Dendritic cell treated with granulocyte-macrophage colony-stimulating factor and Interleukin-4, amounts not matched to agents 40 ng/mL and 50 ng/mL, for 4 days (primary cell): ENCODE results near the gene C10orf88.

Experiments used
- H3K27ac Mint-ChIP-seq: one replicate; pipeline ENCODE4 v1.8.0; 2022; ENCODE audit warnings: mild to moderate bottlenecking, mixed read lengths
- H3K27me3 Mint-ChIP-seq: one replicate; pipeline ENCODE4 v1.8.0; 2022; ENCODE audit warnings: mild to moderate bottlenecking, mixed read lengths
- H3K36me3 Mint-ChIP-seq: one replicate; pipeline ENCODE4 v1.8.0; 2022; ENCODE audit warnings: low read depth, mixed read lengths
- H3K4me1 Mint-ChIP-seq: one replicate; pipeline ENCODE4 v1.8.0; 2022; ENCODE audit warnings: low read depth, mixed read lengths
- H3K4me3 Mint-ChIP-seq: one replicate; pipeline ENCODE4 v1.8.0; 2022; ENCODE audit warnings: mild to moderate bottlenecking, moderate library complexity, mixed read lengths
- H3K9me3 Mint-ChIP-seq: one replicate; pipeline ENCODE4 v1.8.0; 2022; ENCODE audit warnings: mixed read lengths
- intact Hi-C: fragments of 100-400 bp; cut with micrococcal nuclease; formaldehyde crosslinking; loops from one replicate; pipeline ENCODE4 v1.15.0; 2022

C10orf88 gene, protein sequence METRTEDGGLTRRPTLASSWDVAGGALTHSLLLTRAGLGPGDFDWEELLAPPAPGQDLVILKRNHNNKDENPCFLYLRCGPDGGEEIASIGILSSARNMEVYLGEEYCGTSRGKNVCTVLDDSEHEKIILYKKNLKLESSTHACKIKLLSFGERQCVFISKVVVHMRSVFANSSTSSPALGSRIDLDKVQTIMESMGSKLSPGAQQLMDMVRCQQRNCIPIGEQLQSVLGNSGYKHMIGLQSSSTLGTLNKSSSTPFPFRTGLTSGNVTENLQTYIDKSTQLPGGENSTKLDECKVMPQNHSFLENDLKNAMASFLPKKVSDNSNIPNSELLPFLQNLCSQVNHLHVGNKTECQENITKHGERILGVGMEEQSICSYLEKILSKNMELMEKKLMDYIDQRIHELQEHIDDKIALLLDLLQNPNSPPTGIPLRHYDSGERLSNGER

DNA sequence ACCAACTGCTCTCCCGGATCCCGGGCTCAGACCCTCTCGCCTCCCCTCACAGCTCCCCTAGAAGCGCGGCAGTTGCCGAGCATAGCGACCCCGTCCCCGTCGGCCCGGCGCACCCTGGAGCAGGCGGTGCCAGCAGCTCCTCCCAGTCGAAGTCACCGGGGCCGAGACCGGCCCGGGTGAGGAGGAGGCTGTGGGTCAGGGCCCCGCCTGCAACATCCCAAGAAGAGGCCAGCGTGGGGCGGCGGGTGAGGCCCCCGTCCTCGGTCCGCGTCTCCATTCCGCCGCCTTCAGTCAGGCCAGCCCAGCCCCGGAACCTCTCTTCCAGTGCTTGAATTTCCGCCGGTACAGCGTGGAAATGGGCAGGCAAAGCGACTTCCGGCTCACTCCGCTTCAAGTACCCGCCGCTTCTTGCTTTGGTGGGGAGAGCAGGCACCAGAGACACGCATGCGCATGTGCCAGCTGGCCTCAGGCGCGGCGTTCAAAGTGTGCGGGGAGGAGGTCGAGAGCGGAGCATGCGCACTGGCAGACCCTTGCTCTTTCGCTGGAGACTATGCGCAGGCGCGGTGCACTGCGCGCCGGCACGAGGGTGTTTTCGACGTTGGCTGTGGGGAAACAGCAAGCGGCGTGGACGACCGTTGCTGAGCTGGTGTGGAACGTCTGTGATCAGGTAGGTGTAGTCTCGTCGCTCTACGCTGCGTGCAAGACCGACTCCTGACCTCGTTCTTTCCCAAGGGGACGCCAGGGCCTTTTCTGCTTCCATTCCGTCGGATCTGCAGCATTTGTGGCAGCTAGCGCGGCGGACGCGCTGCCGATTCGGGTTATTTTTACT, at the start of gene C10orf88:
C10orf88 (minus strand) TSS at position 326 of the 829 bp plus-strand sequence; CDS start at position 277, 49 bp downstream.
- intact Hi-C loops: loop anchor here (1.0 to 5.0 kb wide), 3 partner anchors 26 to 72 kb away; partner anchors contain the start of genes IKZF5 and PSTK
- Mint-ChIP-seq H3K27ac (peak within 1 kb of the TSS; percentile 92), H3K4me3 (peak within 1 kb of the TSS; percentile 95), H3K36me3 (peaks cover 28% of the 10 kb centered on the region), H3K4me1 (peaks cover 11% of the 10 kb centered on the region), H3K27me3 (peaks cover 22% of the 10 kb centered on the region), H3K9me3 (no peaks in the 10 kb centered on the region)

DNA sequence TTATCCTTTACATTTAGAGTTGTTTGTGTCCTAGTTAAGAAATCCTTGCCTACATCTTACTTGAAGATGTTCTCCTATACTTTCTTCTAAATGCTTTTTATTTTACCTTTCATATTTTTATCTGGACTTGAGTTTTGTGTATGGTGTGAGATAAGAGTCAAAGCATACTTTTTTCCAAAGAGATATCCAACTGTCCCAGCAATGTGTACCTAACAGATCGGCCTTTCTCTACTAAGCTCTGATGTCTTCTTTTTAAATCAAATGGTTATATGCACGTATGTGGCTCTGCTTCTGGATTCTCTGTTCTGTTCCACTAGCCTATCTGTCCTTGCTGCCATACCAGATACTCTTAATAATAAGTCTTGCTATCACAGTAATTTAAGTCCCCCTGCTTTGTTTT, 47.3 kb upstream of the C10orf88 start:
- intact Hi-C loops: no loop called here
- Mint-ChIP-seq H3K27me3 (no peaks in the 10 kb centered on the region), H3K9me3 (no peaks in the 10 kb centered on the region), H3K36me3 (peaks cover 34% of the 10 kb centered on the region), H3K4me1 (peaks cover 14% of the 10 kb centered on the region), H3K27ac (no peak overlapping the region), H3K4me3 (no peak overlapping the region)

DNA sequence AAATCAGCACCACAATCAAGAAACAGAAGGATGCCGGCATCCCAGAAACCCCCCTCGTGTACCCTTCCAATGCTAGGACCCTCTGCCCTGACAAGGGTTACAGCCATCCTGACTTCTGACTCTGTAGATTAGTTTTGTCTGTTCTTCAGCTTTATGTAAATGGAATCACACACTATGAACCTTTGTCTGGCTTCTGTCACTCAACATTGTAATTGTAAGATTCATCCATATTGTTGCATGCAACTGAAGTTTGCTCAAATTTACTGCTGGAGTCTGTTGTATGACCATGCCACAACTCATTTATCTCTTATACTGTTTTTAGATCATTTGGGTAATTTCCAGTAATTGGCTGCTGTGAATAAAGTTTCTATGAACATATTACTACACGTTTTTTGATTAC, 46.1 kb upstream of the C10orf88 start:
- Mint-ChIP-seq H3K27me3 (no peaks in the 10 kb centered on the region), H3K9me3 (no peaks in the 10 kb centered on the region), H3K27ac (no peak overlapping the region), H3K4me1 (peaks cover 9% of the 10 kb centered on the region), H3K4me3 (no peak overlapping the region), H3K36me3 (peaks cover 46% of the 10 kb centered on the region)
- intact Hi-C loops: no loop called here

DNA sequence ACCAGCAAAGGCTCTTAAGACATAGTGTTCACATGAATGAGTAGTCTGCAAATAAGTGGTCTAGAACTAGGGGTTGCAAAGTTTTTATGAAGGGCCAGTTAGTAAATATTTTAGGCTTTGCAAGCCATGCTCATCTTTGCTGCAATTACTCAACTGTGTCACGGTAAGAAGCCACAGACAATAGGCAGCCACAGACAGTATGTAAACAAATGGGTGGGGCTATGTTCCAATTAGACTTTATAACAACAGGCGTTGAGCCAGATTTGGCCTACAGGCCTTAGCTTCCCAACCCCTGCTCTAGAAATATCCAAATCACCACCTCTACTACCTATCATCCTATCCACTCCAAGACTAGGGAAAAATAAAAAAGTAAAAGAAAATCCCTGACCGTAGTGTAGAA, 45.3 kb upstream of the C10orf88 start:
- Mint-ChIP-seq H3K27me3 (no peaks in the 10 kb centered on the region), H3K27ac (no peak overlapping the region), H3K36me3 (peaks cover 54% of the 10 kb centered on the region), H3K9me3 (no peaks in the 10 kb centered on the region), H3K4me3 (no peak overlapping the region), H3K4me1 (peaks cover 9% of the 10 kb centered on the region)
- intact Hi-C loops: no loop called here

DNA sequence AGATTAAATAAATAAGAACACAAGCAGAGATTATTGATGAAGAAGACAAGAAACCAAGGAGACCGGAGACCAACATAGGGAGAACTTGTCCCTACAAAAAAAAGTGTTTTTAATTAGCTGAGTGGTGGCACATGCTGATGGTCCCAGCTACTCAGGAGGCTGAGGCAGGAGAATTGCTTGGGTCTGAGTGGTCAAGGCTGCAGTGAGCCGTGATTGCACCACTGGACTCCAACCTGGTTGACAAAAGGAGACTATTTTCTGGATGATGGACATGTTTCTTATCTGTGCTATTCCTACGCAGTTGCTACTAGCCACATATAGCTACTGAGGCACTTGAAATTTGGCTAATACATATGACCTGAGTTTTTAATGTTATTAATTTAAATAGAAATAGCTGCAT, 44.9 kb upstream of the C10orf88 start:
- no peaks in the 10 kb centered on the region for H3K9me3 Mint-ChIP-seq
- peaks cover 58% of the 10 kb centered on the region for H3K36me3 Mint-ChIP-seq
- H3K27me3 Mint-ChIP-seq: no peaks in the 10 kb centered on the region
- H3K27ac Mint-ChIP-seq: no peak overlapping the region
- peaks cover 9% of the 10 kb centered on the region for H3K4me1 Mint-ChIP-seq
- H3K4me3 Mint-ChIP-seq: no peak overlapping the region
- intact Hi-C loops: no loop called here

DNA sequence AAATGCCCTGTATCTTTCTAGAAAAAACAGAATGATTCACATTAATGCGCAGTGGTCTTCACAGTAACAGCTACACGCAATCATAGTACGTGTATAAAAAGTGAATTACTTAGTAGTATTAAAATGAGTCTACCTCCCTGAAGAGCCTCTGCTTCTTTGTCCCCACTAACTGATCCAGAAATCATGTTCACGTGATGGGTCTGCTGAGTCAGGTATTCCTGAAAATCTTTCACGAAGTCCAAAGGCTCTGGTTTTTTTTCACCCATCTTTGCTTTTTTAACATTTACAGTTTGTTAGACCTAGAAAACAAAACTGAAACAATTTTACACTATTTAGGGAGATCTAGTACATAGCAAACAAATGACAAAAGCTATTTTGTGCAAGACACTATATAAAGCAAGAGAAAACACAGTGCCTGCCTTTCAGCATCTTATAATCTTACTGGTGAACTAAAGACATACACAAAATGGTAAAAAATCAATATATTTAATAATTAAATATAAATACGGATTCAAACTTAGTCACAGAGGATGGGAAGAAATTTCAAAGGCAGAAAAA, 44.4 kb upstream of the C10orf88 start:
- H3K4me3 Mint-ChIP-seq: no peak overlapping the region
- intact Hi-C loops: no loop called here
- H3K4me1 Mint-ChIP-seq: peaks cover 9% of the 10 kb centered on the region
- H3K27me3 Mint-ChIP-seq: no peaks in the 10 kb centered on the region
- no peaks in the 10 kb centered on the region for H3K9me3 Mint-ChIP-seq
- peaks cover 62% of the 10 kb centered on the region for H3K36me3 Mint-ChIP-seq
- no peak overlapping the region for H3K27ac Mint-ChIP-seq

DNA sequence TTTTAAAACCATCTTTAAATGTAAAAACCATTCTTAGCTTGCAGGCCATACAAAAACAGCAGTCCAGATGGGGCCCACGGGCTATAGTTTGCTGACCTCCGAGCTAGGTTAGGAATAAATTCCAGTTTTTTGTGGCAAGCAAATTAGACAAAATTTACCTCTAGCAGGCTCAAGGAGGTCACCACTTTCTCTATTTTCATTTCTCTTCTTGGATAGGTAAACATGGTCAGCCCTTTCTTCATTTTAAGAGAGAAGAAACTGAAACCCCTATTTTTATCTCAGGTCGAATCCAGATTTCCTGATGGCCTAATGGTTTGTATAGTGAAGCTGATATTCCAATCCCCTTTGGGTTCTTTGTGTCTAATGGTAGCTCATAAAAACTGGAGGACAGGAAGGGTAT, 43.8 kb upstream of the C10orf88 start:
- no peaks in the 10 kb centered on the region for H3K27me3 Mint-ChIP-seq
- intact Hi-C loops: no loop called here
- H3K36me3 Mint-ChIP-seq: peaks cover 63% of the 10 kb centered on the region
- no peaks in the 10 kb centered on the region for H3K9me3 Mint-ChIP-seq
- H3K4me3 Mint-ChIP-seq: no peak overlapping the region
- H3K4me1 Mint-ChIP-seq: peaks cover 9% of the 10 kb centered on the region
- no peak overlapping the region for H3K27ac Mint-ChIP-seq

DNA sequence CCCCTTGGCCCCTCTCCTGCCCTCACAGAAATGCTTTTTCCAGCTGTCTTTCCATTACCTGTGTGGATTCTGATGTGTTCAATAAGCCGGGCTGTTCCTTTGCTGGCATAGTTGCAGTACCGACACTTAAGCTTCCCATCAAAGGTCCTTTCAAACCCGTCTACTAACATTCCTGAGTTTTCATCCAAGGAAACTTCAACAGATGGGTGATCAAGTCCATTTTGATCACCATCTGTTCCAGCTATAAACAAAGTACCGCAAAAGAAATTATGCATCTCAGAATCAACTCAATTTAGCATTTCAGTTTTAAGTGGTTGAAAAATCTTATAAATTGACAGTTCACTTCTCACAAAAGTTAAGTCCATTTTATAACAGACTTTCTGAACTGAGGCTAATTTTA, 41.9 kb upstream of the C10orf88 start:
- intact Hi-C loops: no loop called here
- H3K27ac Mint-ChIP-seq: no peak overlapping the region
- peaks cover 61% of the 10 kb centered on the region for H3K36me3 Mint-ChIP-seq
- H3K9me3 Mint-ChIP-seq: no peaks in the 10 kb centered on the region
- H3K4me1 Mint-ChIP-seq: peaks cover 4% of the 10 kb centered on the region
- no peaks in the 10 kb centered on the region for H3K27me3 Mint-ChIP-seq
- no peak overlapping the region for H3K4me3 Mint-ChIP-seq

DNA sequence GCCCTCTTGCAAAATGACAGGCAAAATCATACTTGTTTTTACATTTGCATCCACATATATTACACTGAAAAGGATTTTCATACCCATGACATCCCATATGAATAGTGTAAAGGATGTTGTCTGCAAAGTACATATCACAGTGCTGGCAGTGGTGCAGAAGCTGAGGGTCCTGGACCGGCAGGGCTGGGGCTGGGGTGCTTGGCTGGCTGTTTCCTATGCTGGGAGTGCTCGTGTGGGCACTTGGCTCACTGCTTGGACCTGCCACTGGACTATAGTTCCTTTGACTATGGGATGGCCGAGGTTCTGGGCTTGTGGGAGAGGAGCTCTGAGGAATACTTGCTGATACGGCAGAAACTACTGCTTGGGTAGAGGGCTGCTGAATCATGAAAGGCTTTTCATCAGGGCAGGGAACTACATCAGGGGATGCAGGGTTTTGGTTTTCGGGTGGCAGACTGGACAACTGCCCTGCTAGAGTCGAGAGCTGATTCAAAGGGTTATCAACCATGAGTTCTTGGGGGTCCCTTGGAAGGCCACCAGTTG, 39.8 kb upstream of the C10orf88 start:
- Mint-ChIP-seq H3K27ac (no peak overlapping the region), H3K27me3 (no peaks in the 10 kb centered on the region), H3K9me3 (no peaks in the 10 kb centered on the region), H3K4me3 (no peak overlapping the region), H3K4me1 (no peaks in the 10 kb centered on the region), H3K36me3 (peaks cover 70% of the 10 kb centered on the region)
- intact Hi-C loops: no loop called here

DNA sequence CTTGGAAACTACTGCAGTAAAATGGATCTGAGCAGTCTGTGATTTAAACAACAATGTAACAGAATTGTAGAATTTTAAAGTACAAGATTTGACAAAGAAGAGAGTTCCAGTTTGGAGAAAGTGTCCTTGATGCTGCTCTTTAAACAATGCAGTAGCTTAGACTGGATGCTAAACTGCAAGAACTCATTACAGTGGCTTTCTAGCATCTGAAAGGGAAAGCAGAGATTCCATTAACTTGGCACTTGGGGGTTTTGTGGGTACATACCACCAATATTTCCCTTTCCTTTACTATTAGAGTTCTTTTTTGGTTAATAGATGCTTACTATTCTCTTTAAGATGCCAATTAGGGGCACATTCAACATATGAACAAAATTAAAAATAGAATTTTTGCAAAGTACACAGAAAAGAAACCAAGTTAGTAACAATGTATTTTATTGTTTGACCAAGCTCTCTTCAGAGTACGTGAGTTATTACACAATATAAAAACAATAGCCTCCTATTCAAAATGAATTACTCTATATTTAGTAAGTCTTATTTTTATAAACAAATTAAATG, 38.1 kb upstream of the C10orf88 start:
- Mint-ChIP-seq H3K4me3 (no peak overlapping the region), H3K27me3 (no peaks in the 10 kb centered on the region), H3K27ac (no peak overlapping the region), H3K36me3 (peaks cover 61% of the 10 kb centered on the region), H3K4me1 (no peaks in the 10 kb centered on the region), H3K9me3 (no peaks in the 10 kb centered on the region)
- intact Hi-C loops: no loop called here

DNA sequence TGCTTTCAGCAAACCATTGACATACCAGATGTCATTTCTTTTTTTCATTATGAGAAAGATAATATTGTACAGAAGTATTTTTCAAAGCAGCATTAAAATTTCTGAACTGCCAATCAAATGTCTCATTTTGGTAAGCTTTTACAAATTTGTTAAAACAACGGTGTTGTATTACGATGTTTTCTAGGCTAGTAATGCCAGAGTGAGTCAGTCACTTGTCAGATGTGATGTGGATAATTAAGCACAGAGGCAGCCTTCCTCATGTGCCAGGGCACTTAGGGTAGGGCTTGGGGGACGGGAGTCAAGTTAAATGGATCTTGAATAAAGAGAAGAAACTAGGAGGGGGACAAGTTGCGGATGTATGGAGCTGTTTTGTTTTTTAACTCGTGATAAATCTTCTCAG, 36.3 kb upstream of the C10orf88 start:
- Mint-ChIP-seq H3K36me3 (peaks cover 54% of the 10 kb centered on the region), H3K27ac (no peak overlapping the region), H3K4me1 (no peaks in the 10 kb centered on the region), H3K4me3 (no peak overlapping the region), H3K9me3 (no peaks in the 10 kb centered on the region), H3K27me3 (no peaks in the 10 kb centered on the region)
- intact Hi-C loops: no loop called here

DNA sequence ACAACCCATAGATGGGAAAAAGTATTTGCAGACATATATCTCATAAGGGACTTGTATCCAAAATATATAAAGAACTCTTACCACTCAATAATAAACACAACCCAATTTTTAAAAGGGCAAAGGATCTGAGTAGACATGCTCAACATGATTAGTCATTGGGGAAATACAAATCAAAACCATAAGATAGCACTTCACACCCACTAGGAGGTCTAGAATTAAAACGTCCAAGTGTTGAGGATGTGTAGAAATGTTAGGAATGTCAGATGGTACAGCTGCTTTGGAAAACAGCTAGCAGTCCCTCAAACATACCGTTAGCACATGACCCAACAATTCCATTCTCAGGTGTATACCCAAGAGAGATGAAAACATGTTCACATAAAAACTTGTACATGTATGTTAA, 34.5 kb upstream of the C10orf88 start:
- H3K27me3 Mint-ChIP-seq: no peaks in the 10 kb centered on the region
- no peaks in the 10 kb centered on the region for H3K4me1 Mint-ChIP-seq
- peaks cover 46% of the 10 kb centered on the region for H3K36me3 Mint-ChIP-seq
- H3K4me3 Mint-ChIP-seq: no peak overlapping the region
- no peaks in the 10 kb centered on the region for H3K9me3 Mint-ChIP-seq
- no peak overlapping the region for H3K27ac Mint-ChIP-seq
- intact Hi-C loops: no loop called here

DNA sequence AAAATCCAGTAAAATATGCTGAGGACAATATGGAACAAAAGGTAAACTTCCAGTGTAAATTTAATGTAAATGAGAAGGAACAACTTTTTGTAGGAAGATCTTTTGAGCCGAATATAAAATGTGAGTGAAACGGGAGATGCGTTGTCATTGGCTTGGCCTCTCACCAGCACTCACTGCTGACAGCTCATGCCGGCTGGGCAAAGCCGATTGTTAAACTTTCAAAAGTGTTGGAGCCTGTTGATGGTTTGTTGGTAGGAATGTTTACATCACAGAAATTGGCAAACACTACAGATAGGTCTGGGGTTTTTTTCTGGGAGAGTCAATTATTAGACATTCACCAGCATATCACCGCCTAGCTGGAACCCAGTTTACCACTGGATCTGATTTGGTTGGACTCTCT, 32.3 kb upstream of the C10orf88 start:
- Mint-ChIP-seq H3K36me3 (peaks cover 44% of the 10 kb centered on the region), H3K9me3 (no peaks in the 10 kb centered on the region), H3K27me3 (no peaks in the 10 kb centered on the region), H3K27ac (no peak overlapping the region), H3K4me3 (no peak overlapping the region), H3K4me1 (no peaks in the 10 kb centered on the region)
- intact Hi-C loops: no loop called here
